ENCODE data around the gene SEC61G.

The SEC61G gene

GRCh38 chr7:54757711-54758110 lies 1.3 kb downstream of the SEC61G start:
- DNase-seq: no peak

DNA sequence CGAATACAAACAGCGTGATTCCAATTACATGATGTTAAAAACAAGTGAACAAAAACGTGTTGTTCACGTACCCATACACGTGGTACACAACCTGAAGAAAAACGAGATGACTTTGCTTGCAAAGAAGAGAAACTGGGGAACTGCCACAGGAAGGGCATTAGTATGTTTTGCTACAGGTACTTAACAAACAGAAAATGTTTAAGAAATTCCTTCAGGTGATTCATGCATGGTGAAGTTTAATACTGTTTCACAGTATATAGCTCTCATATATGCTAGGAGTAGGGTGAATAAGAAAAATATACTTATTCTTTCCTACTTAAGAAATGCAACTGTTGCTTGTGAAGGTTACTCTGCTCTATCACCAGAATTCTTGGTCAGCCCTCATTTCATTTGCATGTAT lies 9.8 kb downstream of the SEC61G start:
- no peak for DNase-seq

GRCh38 chr7:54747234-54747633 lies 11.8 kb downstream of the SEC61G start:
- DNase-seq: no peak

DNA sequence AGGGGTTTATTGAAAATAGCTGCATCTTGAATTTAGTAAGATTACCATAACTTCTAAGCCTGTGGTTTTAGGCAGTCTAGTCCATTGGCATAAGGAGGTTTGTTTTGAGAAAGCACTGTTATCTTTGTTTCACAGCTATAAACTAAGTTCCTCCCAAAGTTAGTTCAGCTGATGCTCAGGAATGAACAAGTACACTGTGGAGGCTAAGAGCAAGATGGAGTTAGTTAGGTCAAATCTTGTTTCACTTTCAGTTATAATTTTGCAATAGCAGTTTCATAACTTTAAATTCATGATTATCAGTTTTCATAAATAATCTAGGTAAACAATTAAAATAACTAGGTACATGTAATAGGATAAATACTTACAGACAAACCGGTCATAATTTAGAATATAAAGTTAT lies 15.4 kb downstream of the SEC61G start:
- DNase-seq: no peak

- DNase-seq: no peak
Measured at GRCh38 chr7:54738737-54739136, 20.3 kb downstream of the SEC61G start.

DNA sequence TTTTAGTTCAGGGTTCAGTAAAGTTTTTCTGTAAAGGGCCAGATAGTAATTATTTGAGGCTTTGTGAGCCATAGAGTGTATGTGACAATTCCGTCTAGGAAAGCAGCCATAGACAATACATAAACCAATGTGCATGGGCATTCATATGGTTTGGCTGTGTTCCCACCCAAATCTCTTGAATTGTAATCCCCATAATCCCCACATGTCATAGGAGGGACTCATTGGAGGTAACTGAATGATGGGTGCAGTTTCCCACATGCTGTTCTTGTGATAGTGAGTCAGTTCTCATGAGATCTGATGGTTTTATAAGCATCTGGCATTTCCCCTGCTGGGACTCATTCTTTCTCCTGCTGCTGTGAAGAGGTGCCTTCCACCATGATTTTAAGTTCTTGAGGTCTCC lies 29.9 kb downstream of the SEC61G start:
- no peak for DNase-seq

DNA sequence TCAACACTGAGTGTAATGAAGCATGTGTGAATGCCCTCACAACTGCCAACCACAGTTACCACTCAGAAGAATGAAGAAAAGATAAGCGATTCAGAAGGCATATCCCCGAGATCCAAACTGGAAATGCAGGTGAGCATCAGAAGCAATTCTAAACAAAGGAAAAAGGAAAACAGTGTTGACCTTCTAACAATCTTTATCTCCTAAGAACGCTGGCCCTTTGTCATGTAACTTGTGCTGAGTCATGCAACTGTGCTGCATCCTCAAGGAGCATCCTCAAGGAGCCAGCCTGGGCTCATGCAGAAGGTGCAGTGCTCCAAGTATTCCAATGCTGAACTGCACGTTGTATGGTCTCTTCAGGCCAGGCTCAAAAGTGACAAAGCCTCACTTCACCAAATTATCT lies 30.6 kb downstream of the SEC61G start:
- DNase-seq: no peak

GRCh38 chr7:54725255-54725654 lies 33.8 kb downstream of the SEC61G start:
- no peak for DNase-seq

DNA sequence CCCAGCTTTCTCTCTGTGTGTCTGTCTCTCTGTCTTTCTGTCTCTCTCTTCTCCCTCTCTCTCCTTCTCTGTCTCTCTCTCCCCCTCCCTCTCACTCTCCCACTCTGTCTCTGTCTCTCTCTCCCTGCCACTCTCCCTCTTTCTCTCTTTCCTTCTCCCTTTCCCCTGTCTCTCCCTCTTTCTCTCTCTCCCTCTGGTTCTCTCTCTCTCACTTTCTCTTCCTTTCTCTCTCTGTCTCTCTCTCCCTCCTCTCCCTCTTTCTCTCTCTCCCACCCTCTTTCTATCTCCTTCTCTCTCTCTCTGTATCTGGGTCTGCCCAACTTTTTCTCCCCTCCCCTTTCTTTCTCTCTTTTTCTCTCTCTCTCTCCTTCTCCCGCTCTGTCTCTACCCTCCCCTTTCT lies 36.5 kb downstream of the SEC61G start:
- DNase-seq: no peak

- DNase-seq: no peak
Measured at GRCh38 chr7:54722026-54722425, 37.0 kb downstream of the SEC61G start.

GRCh38 chr7:54719974-54720373 lies 39.0 kb downstream of the SEC61G start:
- DNase-seq: no peak

- DNase-seq: no peak
Measured at GRCh38 chr7:54719425-54719824, 39.6 kb downstream of the SEC61G start.

DNA sequence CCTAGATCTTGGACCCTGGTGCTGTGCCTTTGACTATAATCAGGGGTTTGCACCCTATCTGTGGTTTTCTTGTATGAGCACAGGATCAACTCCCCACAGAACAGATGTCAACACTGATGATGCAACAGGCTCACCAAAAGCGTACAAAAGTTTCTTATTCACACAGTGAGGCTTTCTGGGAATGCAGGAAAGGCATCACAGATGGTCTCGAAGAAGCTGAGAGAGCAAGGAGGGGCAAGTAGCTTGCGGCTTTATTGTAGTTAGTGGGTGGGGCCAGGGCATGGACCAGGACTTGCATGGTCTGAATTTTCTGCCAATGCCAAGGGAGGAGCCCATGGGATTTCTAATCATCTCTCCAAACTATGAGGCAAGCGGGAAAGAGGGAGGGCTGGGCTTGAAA lies 46.2 kb downstream of the SEC61G start:
- DNase-seq: no peak

DNA sequence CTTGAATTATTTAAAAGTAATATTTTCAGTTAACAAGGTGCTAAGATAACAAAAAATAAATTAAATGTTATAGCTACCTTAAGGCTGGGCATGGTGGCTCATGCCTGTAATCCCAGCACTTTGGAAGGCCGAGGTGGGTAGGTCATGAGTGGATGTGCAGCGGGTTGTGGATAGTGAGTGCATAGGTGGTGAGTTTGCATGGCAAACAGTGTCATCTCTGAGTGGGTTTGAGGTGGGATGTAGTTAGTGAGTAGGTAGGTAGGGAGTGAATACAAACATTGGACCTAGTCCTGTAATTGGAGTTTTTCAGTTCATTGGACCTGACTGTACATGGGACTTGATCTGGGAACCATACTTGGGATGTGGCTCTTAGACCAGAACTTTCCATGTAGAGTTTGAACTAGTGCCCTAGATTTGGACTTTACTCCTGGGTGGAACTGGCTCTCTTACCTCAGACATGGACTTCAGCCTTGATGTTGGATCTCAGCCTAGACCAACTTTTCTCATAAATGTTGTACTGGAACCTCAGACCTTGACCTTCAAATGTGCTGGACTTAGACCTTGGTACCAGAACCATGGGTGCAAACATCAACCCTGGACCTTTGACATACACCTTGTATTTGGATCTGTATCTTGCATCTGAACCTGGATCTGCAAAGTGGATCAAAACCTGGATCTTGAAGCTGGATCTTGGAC lies 47.0 kb downstream of the SEC61G start:
- DNase-seq: no peak

GRCh38 chr7:54709283-54709682 lies 49.7 kb downstream of the SEC61G start:
- no peak for DNase-seq

DNA sequence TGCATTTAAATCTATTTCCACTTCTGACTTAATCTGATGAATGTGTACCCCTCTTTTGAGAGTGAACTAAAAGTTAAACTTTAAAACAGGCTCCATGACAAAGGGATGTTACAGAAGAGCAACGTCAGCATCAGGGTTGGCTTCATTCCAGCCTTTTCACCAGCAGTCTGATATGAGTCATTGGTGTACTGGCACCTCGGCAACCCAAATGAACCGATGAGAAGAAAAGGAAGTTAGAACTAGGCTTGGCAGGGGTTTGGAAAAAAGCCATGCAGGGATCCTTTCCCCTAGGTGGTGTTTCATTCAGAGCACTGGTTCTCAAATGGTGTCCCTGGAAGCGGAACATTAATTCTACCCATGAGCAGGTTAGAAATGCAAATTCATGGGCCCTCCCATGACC lies 53.6 kb downstream of the SEC61G start:
- DNase-seq: no peak

GRCh38 chr7:54704851-54705250 lies 54.2 kb downstream of the SEC61G start:
- DNase-seq: no peak

Data from NCI-H1694 (cell line).